ENCODE results near the gene SENP7.

The SENP7 gene

GRCh38 chr3:101284757-101285156, 228.3 kb downstream of the SENP7 start:
- no peak for DNase-seq (ENCODE audit: low read depth)
- TF ChIP-seq, protein P1, sequence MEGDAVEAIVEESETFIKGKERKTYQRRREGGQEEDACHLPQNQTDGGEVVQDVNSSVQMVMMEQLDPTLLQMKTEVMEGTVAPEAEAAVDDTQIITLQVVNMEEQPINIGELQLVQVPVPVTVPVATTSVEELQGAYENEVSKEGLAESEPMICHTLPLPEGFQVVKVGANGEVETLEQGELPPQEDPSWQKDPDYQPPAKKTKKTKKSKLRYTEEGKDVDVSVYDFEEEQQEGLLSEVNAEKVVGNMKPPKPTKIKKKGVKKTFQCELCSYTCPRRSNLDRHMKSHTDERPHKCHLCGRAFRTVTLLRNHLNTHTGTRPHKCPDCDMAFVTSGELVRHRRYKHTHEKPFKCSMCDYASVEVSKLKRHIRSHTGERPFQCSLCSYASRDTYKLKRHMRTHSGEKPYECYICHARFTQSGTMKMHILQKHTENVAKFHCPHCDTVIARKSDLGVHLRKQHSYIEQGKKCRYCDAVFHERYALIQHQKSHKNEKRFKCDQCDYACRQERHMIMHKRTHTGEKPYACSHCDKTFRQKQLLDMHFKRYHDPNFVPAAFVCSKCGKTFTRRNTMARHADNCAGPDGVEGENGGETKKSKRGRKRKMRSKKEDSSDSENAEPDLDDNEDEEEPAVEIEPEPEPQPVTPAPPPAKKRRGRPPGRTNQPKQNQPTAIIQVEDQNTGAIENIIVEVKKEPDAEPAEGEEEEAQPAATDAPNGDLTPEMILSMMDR (IDR thresholded peaks at IDR 0.05; ENCODE audit: control insufficient read depth, extremely low read depth, insufficient read depth), result no peak
- H3K4me3 ChIP-seq (ENCODE audit: low read depth, low read length), result no peak overlapping the region

DNA sequence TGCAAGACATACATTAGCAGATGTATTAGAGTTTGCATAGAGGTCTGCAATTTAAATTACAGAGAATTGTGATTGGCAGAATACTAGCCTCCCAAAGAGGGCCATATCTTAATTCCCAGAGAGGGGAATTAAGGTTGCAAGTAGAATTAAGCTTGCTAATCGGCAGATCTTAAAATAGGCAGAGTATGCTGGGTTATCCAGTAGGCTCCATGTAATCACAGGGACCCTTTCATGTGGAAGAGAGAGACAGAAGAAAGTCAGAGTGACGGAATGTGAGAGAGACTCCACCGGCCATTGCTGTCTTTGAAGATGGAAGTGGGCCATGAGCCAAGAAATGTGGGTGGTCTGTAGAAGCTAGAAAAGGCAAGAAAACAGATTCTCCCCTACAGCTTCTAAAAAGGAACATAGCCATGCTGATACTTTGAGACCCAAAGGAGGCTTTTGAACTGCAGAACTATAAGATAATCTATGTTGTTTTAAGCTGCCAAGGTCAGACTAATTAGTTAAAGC, 231.4 kb downstream of the SENP7 start:
- H3K4me3 ChIP-seq (ENCODE audit: low read depth, low read length), result no peak overlapping the region
- DNase-seq (ENCODE audit: low read depth), result no peak
- TF ChIP-seq, protein P1 (IDR thresholded peaks at IDR 0.05; ENCODE audit: control insufficient read depth, extremely low read depth, insufficient read depth), result no peak

- TF ChIP-seq, protein P1 (IDR thresholded peaks at IDR 0.05; ENCODE audit: control insufficient read depth, extremely low read depth, insufficient read depth), result no peak
- no peak overlapping the region for H3K4me3 ChIP-seq (ENCODE audit: low read depth, low read length)
- no peak for DNase-seq (ENCODE audit: low read depth)
Observed at GRCh38 chr3:101279765-101280385, 233.1 kb downstream of the SENP7 start.

DNA sequence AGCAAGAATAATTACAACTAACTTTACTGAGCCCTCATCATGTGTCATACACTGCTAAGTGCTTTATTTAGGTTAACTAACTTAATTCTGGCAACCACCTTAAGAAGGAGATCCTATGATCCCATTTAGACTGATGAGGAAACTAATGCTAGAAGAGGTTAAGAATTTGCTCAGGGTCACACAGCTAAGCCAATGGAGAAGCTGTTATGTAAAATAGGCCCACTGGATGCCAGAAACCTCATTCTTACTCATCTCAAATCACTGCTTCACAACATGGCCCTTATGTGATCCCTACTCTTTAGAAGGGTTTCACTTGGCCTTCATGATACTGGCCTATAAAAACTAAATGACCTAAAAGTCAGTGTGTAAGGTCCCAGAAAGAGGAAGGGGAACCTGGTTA, 233.8 kb downstream of the SENP7 start:
- no peak overlapping the region for H3K4me3 ChIP-seq (ENCODE audit: low read depth, low read length)
- TF ChIP-seq, protein P1 (IDR thresholded peaks at IDR 0.05; ENCODE audit: control insufficient read depth, extremely low read depth, insufficient read depth), result no peak
- DNase-seq (ENCODE audit: low read depth), result no peak

DNA sequence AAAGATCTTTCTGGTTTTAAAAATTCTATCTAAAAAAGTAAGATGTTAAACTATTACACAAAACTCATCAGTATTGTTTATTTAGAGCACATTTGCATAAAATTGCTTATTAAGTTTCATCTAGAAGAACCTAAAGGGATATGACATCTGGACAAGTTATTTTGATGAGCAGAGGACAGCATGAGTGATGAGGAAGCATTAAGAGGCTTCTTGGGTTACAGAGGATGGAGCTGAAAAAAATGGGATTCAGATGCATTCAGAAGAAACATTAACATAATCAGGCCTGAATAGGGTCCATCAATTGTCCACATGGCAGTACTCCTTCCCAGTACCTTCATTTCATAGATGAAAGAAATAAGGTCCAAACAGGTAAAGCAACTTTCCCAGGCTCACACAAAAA, 234.3 kb downstream of the SENP7 start:
- TF ChIP-seq, protein P1 (IDR thresholded peaks at IDR 0.05; ENCODE audit: control insufficient read depth, extremely low read depth, insufficient read depth), result no peak
- no peak for DNase-seq (ENCODE audit: low read depth)
- no peak overlapping the region for H3K4me3 ChIP-seq (ENCODE audit: low read depth, low read length)

All from LNCaP clone FGC (cell line).